ENCODE measurements around the gene FAM98B.
"Not testable (repeated sequence)": the region's sequence is repeated elsewhere in the genome, so short reads cannot be mapped to it uniquely, and the experiment has no call there.

- not testable (repeated sequence) for TF ChIP-seq ZNF76 (tag by site-specific recombination; IDR thresholded peaks at IDR 0.05; ENCODE audit: borderline replicate concordance, low read depth); ZSCAN5A (tag by site-specific recombination; IDR thresholded peaks at IDR 0.05); GLIS2 (tag by site-specific recombination; IDR thresholded peaks at IDR 0.05); ATF2 (tag by site-specific recombination; IDR thresholded peaks at IDR 0.05; ENCODE audit: low read depth); REST (tag by site-specific recombination; IDR thresholded peaks at IDR 0.05); ZNF274 (IDR thresholded peaks at IDR 0.05; ENCODE audit: low read length); ZNF274 (tag by site-specific recombination; IDR thresholded peaks at IDR 0.05; ENCODE audit: borderline replicate concordance); CTCF (tag by site-specific recombination; IDR thresholded peaks at IDR 0.05); ZNF670 (tag by site-specific recombination; IDR thresholded peaks at IDR 0.05; ENCODE audit: low read depth); KLF17 (tag by site-specific recombination; IDR thresholded peaks at IDR 0.05); YY2 (tag by site-specific recombination; IDR thresholded peaks at IDR 0.05)
Observed at GRCh38 chr15:38437603-38438002, 16.3 kb upstream of the FAM98B start.
